ENCODE measurements around the gene UBE2O.

Gene UBE2O

GRCh38 chr17:76388966-76389888, 63.7 kb downstream of the UBE2O start:
- DNase-seq (ENCODE audit: low spot score) = peak; percentile 30

DNA sequence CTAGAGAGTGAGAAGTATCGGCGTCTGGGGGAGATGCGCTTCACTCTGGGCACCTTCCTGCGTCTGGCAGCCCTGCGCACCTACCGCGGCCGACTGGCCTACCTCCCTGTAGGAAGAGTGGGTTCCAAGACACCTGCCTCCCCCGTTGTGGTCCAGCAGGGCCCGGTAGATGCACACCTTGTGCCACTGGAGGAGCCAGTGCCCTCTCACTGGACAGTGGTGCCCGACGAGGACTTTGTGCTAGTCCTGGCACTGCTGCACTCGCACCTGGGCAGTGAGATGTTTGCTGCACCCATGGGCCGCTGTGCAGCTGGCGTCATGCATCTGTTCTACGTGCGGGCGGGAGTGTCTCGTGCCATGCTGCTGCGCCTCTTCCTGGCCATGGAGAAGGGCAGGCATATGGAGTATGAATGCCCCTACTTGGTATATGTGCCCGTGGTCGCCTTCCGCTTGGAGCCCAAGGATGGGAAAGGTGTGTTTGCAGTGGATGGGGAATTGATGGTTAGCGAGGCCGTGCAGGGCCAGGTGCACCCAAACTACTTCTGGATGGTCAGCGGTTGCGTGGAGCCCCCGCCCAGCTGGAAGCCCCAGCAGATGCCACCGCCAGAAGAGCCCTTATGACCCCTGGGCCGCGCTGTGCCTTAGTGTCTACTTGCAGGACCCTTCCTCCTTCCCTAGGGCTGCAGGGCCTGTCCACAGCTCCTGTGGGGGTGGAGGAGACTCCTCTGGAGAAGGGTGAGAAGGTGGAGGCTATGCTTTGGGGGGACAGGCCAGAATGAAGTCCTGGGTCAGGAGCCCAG, 65.8 kb downstream of the UBE2O start:
- DNase-seq (ENCODE audit: low spot score) = no peak

DNA sequence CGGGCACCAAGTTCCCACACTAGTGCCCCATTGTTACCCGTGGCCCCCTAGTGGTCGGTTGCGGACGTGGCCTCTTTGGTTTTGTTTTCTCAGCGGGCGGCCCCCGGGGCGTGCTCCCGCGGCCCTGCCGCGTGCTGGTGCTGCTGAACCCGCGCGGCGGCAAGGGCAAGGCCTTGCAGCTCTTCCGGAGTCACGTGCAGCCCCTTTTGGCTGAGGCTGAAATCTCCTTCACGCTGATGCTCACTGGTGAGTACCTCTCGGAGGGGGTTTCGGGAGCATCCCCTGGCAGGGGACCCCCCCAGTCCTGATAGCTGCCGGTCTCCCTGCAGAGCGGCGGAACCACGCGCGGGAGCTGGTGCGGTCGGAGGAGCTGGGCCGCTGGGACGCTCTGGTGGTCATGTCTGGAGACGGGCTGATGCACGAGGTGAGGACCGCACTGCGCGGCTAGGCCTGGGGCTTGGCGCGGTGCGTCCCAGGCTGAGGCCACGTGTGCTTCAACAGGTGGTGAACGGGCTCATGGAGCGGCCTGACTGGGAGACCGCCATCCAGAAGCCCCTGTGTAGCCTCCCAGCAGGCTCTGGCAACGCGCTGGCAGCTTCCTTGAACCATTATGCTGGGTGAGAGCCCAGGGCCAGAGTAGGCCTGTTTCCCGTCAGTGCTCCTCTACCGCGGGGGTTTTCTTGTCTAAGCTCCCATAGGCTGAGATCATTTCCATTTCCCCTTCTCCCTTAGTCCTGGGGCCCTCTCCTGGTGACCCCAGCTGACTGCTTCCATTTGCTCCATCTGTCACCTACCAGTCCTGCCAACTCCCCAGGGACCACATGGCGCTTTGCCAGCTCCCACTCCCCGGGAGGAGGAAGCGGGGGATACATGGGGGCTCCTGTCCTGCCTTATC, 66.8 kb downstream of the UBE2O start:
- DNase-seq (ENCODE audit: low spot score) = peak; percentile 94

- DNase-seq (ENCODE audit: low spot score) = peak; percentile 76
Observed at GRCh38 chr17:76384987-76385891, 67.7 kb downstream of the UBE2O start.

DNA sequence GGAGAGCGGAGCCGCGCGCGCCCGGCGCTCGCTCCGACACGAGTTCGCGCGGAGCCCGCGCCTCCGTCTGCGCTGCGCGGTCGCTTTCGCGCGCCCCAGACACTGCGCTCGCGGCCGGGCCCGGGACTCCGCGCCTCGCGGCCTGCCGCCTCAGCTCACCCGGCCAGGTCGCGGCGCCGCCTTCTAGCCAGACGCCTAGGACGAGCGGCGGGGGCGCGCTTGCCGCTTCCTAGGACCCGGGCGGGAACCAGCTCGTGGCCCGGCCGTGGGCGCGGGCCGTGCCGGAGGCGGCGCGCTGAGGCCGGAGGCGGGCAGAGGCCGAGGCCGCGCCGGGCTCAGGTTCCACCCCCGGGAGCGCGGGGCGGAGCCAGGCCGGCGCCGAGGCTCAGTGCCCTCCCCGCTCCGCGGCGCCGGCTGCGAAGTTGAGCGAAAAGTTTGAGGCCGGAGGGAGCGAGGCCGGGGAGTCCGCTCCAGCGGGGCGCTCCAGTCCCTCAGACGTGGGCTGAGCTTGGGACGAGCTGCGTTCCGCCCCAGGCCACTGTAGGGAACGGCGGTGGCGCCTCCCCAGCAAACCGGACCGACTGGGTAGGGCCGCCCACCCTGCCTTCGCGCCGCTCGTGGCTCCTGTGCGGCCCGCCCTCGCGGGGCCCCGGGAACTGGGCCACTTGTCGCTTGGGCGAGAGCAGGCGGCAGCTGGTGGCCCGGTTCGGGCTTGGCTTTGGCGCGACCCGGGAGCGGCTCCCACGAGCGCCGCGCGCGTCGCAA, 68.5 kb downstream of the UBE2O start, which contains the start of gene SPHK1:
SPHK1 (plus strand) TSS at position 388 of the 765 bp plus-strand sequence. CDS start 1,036 bp downstream, outside the sequence.
- DNase-seq (ENCODE audit: low spot score) = peak; percentile 94

GRCh38 chr17:76383546-76384221, 69.3 kb downstream of the UBE2O start:
- DNase-seq (ENCODE audit: low spot score) = peak; percentile 60

- DNase-seq (ENCODE audit: low spot score) = peak; percentile 79
Observed at GRCh38 chr17:76382803-76383545, 70.0 kb downstream of the UBE2O start.

- peak; percentile 64 for DNase-seq (ENCODE audit: low spot score)
Observed at GRCh38 chr17:76382351-76382802, 70.6 kb downstream of the UBE2O start.

DNA sequence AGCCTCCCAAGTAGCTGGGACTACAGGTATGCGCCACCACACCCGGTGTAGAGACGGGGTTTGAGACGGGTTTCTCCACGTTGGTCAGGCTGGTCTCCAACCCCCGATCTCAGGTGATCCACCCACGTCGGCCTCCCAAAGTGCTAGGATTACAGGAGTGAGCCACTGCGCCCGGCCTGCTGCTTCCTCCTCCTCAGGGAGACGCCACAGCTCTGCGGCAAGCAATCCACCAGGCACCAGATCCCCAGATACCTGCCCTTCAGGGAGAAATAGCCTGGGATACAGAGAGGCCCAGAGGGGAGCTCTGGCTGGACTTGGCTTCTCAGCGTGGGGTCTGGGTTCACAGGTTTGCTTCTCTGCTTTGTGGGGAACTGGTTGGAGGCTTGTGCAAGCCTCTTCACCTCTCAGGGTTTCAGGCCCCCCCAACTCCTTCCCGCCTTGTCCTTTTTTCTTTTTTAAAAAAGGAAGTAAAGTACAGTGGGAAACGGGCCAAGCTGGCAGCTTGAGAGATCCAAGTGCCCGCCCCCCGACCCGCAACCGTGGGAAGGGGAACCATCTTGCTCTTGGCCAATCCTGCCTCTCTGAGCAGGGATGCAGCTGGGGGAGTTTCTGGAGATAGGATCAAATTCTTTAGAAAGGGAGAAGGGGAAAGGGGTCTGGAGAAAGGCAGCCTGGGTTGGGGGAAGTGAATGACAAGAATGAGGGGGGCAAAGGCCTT, 71.2 kb downstream of the UBE2O start:
- no peak for DNase-seq (ENCODE audit: low spot score)

GRCh38 chr17:76379646-76380376, 73.1 kb downstream of the UBE2O start:
- no peak for DNase-seq (ENCODE audit: low spot score)

DNA sequence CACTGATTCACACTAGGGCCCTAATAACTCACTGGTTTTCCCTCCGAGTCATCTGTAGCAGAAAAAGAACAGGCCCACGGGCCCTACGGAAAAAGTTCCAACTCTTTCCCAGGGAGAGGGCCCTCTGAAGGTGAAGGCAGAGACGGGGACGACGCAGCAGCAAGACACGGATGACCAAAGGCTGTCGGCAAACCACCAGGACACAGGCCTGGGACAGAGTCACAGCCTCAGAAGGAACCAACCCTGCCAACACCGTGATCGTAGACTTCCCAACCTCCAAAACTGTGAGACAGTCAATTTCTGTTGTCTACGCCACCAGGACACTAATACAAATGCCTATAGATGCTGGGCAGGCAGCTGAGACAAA, 73.7 kb downstream of the UBE2O start:
- DNase-seq (ENCODE audit: low spot score) = no peak

DNA sequence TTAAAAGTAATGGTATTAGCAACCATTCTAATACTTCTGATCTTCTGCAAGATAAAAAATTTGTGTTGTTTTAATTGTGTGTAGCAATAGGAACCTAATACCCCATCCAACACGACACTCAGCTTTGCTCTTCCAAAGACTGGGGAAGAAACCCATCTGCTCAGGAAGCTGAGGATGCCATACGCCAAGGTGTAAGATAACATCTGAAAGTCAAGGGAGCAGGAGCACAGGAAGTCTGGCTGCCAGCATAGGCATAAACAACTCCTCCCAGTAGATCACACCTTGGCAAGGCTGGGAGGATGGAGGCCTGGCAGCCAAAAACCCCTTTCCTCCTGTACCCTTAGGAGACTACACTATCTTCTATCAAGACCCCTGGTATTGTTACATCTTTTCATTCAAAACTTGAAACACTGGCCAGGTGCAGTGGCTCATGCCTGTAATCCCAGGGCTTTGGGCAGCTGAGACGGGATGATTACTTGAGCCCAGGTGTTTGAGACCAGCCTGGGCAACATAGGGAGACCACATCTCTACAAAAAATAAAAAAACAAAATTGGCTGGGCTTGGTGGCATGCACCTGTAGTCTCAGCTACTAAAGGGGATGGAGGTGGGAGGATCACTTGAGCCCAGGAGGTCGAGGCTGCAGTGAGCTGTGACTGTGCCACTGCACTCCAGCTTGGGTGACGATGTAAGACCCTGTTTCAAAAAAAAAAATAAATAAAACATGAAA, 74.2 kb downstream of the UBE2O start:
- no peak for DNase-seq (ENCODE audit: low spot score)

GRCh38 chr17:76376318-76377133, 76.4 kb downstream of the UBE2O start:
- no peak for DNase-seq (ENCODE audit: low spot score)

DNA sequence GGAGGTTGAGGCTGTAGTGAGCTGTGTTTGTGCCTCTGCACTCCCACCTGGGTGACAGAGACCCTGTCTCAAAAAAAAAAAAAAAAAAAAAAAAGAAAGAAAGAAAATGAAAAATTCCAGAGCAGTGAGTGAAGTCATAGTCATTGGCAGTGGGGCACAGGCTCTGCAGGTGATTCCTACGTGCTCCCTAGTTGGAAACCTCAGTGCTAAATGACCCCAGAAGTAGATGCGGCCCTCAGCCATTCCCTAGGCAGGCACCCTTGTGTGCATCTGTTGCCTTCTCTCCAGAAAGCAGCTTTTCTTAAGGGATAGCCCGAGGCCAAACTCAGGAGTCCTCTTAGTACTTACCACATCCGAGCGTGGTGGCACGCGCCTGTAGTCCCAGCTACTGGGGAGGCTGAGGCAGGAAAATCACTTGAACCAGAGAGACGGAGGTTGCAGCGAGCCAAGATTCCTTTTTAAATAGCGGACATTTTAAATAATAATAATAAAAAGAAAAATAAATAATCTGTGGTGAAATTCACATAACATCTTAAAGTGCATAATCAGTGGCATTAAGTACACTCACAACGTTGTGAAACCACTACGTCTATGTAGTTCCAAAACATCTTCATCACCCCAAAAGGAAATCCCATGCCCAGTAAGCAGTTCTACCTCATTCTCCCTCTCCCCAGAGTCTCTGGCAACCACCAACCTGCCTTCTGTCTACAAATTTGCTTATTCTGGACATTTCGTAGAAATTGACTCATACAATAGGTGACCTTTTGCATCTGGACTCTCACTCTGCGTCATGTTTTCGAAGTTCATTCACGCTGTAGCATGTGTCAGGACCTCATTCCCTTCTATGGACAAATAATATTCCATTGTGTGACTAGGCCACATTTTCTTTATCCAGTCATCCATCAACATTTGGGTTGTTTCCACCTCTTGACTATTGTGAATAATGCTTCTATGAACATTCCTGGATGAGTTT, 81.0 kb downstream of the UBE2O start:
- DNase-seq (ENCODE audit: low spot score) = peak; percentile 68
